Naive B cell (primary cell): ENCODE results near the gene ANKRD55. TPM values are rescaled to one million over a fixed set of nuclear protein-coding genes. Genes with fewer than 3 reads are reported as not detected.

ENCODE experiments used
- ATAC-seq, 2 donors: fragments of 150-1000 bp; cut with Tn5 transposase; 2 replicates each; pipeline ENCODE4 v1.10.0; 2021; ENCODE audit warnings: low read depth in 2 of 2, mild to moderate bottlenecking in 2 of 2, moderate library complexity in 2 of 2
- DNase-seq: peaks from one replicate; pipeline ENCODE4 v3.0.0; 2022
- H3K27ac Mint-ChIP-seq, 6 donors: one replicate each; pipeline ENCODE4 v1.8.0; 2020 to 2022; ENCODE audit warnings: mild to moderate bottlenecking in 6 of 6, mixed read lengths in 6 of 6, moderate library complexity in 5 of 6, inconsistent platforms in 2 of 6
- H3K27me3 Mint-ChIP-seq, 3 donors: one replicate each; pipeline ENCODE4 v1.8.0; 2021 to 2022; ENCODE audit warnings: mixed read lengths in 3 of 3, mild to moderate bottlenecking in 1 of 3
- H3K36me3 Mint-ChIP-seq, 2 donors: one replicate each; pipeline ENCODE4 v1.8.0; 2020 to 2022; ENCODE audit warnings: mixed read lengths in 2 of 2, inconsistent platforms in 1 of 2, mild to moderate bottlenecking in 1 of 2
- H3K4me1 Mint-ChIP-seq, 3 donors: one replicate each; pipeline ENCODE4 v1.8.0; 2020 to 2022; ENCODE audit warnings: mixed read lengths in 3 of 3, inconsistent platforms in 1 of 3, mild to moderate bottlenecking in 1 of 3, moderate library complexity in 1 of 3
- H3K4me3 Mint-ChIP-seq, 8 donors: one replicate each; pipeline ENCODE4 v1.8.0; 2020 to 2022; ENCODE audit warnings: mild to moderate bottlenecking in 8 of 8, mixed read lengths in 8 of 8, moderate library complexity in 8 of 8, inconsistent platforms in 2 of 8
- H3K9me3 Mint-ChIP-seq, 7 donors: one replicate each; pipeline ENCODE4 v1.8.0; 2020 to 2022; ENCODE audit warnings: mixed read lengths in 7 of 7, mild to moderate bottlenecking in 5 of 7, inconsistent platforms in 2 of 7, moderate library complexity in 1 of 7
- polyA plus RNA-seq, 6 donors: library from polyadenylated mRNA; unstranded; fragments of 300-500 nt; fragmentation: Illumina TruSeq; gene quantifications; one replicate each; pipeline ENCODE4 v1.2.3, GENCODE V29; 2021; ENCODE audit warnings: low read depth in 6 of 6

ANKRD55 gene
- polyA plus RNA-seq, 6 donors from 2014 or later, result 0.13 TPM; not detected in 5

- H3K9me3 Mint-ChIP-seq, result peaks cover 0 to 10% (median 0%) of the 10 kb centered on the region in 7 donors
- no peak overlapping the region for H3K27ac Mint-ChIP-seq
- H3K36me3 Mint-ChIP-seq, result no peaks in the 10 kb centered on the region
- peaks cover 0 to 5% (median under 1%) of the 10 kb centered on the region in 3 donors for H3K27me3 Mint-ChIP-seq
- peaks cover 16 to 23% (median 17%) of the 10 kb centered on the region in 3 donors for H3K4me1 Mint-ChIP-seq
- no peak for ATAC-seq
- no peak for DNase-seq
- H3K4me3 Mint-ChIP-seq, result no peak overlapping the region
These were observed 177.8 kb downstream of the ANKRD55 start for GRCh38 chr5:56055287-56055686.

GRCh38 chr5:56054666-56055065 lies 178.5 kb downstream of the ANKRD55 start:
- Mint-ChIP-seq H3K9me3 (peaks cover 0 to 10% (median 0%) of the 10 kb centered on the region in 7 donors), H3K4me1 (peaks cover 19 to 25% (median 22%) of the 10 kb centered on the region in 3 donors), H3K36me3 (no peaks in the 10 kb centered on the region), H3K27me3 (peaks cover 0 to 5% (median 0%) of the 10 kb centered on the region in 3 donors), H3K4me3 (no peak overlapping the region), H3K27ac (peak overlapping the region in 1 of 6 donors; percentile 20)
- no peak for DNase-seq
- ATAC-seq, result no peak

GRCh38 chr5:56053363-56053762 lies 179.8 kb downstream of the ANKRD55 start:
- ATAC-seq (no peak), DNase-seq (no peak)
- peaks cover 19 to 25% (median 23%) of the 10 kb centered on the region in 3 donors for H3K4me1 Mint-ChIP-seq
- H3K27ac Mint-ChIP-seq, result peak overlapping the region in 1 of 6 donors; percentile 79
- no peaks in the 10 kb centered on the region for H3K36me3 Mint-ChIP-seq
- peaks cover 0 to 10% (median 0%) of the 10 kb centered on the region in 7 donors for H3K9me3 Mint-ChIP-seq
- no peak overlapping the region for H3K4me3 Mint-ChIP-seq
- peaks cover 0 to 1% (median 0%) of the 10 kb centered on the region in 3 donors for H3K27me3 Mint-ChIP-seq

GRCh38 chr5:56052735-56053134 lies 180.4 kb downstream of the ANKRD55 start:
- ATAC-seq (no peak), DNase-seq (no peak)
- Mint-ChIP-seq H3K9me3 (peaks cover 0 to 10% (median 0%) of the 10 kb centered on the region in 7 donors), H3K27me3 (no peaks in the 10 kb centered on the region), H3K4me3 (no peak overlapping the region), H3K27ac (peak overlapping the region in 1 of 6 donors; percentile 35), H3K36me3 (no peaks in the 10 kb centered on the region), H3K4me1 (peaks cover 19 to 25% (median 23%) of the 10 kb centered on the region in 3 donors)

GRCh38 chr5:56050551-56051255 lies 182.4 kb downstream of the ANKRD55 start:
- no peak for ATAC-seq

More at GRCh38 chr5:56050551-56051255, 182.4 kb downstream of the ANKRD55 start:
- peaks cover 0 to 17% (median 2%) of the 10 kb centered on the region in 7 donors for H3K9me3 Mint-ChIP-seq
- no peak for DNase-seq
- peaks cover 10 to 18% (median 14%) of the 10 kb centered on the region in 3 donors for H3K4me1 Mint-ChIP-seq
- peak overlapping the region in 5 of 6 donors; percentile 12 to 80 (median 54) for H3K27ac Mint-ChIP-seq
- H3K36me3 Mint-ChIP-seq, result peaks cover 0 to 7% of the 10 kb centered on the region in 2 donors
- no peaks in the 10 kb centered on the region for H3K27me3 Mint-ChIP-seq
- peak overlapping the region in 6 of 8 donors; percentile 34 to 71 (median 44) for H3K4me3 Mint-ChIP-seq

Other genes starting within 250 kb of the ANKRD55 start
- gene IL6ST, start 238.4 kb downstream of the ANKRD55 start, polyA plus RNA-seq, result 10 to 100 TPM in 1 of 6 donors, 1 to 10 TPM in 5; 3.2 to 19.8 (median 8.2) TPM